ENCODE data around the gene RIPOR3. TPM values are rescaled to one million over a fixed set of nuclear protein-coding genes. Genes with fewer than 3 reads are reported as not detected.
"Not testable (repeated sequence)": the region's sequence is repeated elsewhere in the genome, so short reads cannot be mapped to it uniquely, and the experiment has no call there.

Gene RIPOR3
- total RNA-seq, 2 donors from 2014 or later, result 2.3 to 6.9 TPM

- DNase-seq, result no peak
- 74 to 76% methylated on average over 12 of the region's 12 CpGs for WGBS, 2 donors
- intact Hi-C loops (cut with DNase I), result no loop called here
- ATAC-seq, result no peak
- Histone ChIP-seq H3K36me3 (replicated peaks in 1 of 2; ENCODE audit: insufficient read depth in 1 of 2, low read depth in 2 of 2) (no peaks in the 10 kb centered on the region), H3K27ac (no peak overlapping the region), H3K4me3 (no peak overlapping the region), H3K4me1 (no peaks in the 10 kb centered on the region), H3K9me3 (no peaks in the 10 kb centered on the region), H3K27me3 (no peaks in the 10 kb centered on the region)
- TF ChIP-seq CTCF (IDR thresholded peaks at IDR 0.05) (no peak), POLR2A (IDR thresholded peaks at IDR 0.05) (no peak)
These were observed 91.0 kb downstream of the RIPOR3 start for GRCh38 chr20:50600281-50600895.

- H3K9me3 ChIP-seq; H3K4me3 ChIP-seq; intact Hi-C loops (cut with DNase I); H3K27ac ChIP-seq; ATAC-seq; H3K36me3 ChIP-seq (replicated peaks in 1 of 2; ENCODE audit: insufficient read depth in 1 of 2, low read depth in 2 of 2); DNase-seq; H3K4me1 ChIP-seq; H3K27me3 ChIP-seq: not testable (repeated sequence)
- 92 to 98% methylated on average over 5 of the region's 5 CpGs for WGBS, 2 donors
These were observed 92.6 kb downstream of the RIPOR3 start for GRCh38 chr20:50598768-50599167.

- Histone ChIP-seq H3K4me3 (no peak overlapping the region), H3K4me1 (peaks cover under 1% of the 10 kb centered on the region), H3K9me3 (no peaks in the 10 kb centered on the region), H3K36me3 (replicated peaks in 1 of 2; ENCODE audit: insufficient read depth in 1 of 2, low read depth in 2 of 2) (no peaks in the 10 kb centered on the region), H3K27me3 (peaks cover 0 to 5% of the 10 kb centered on the region in 2 donors), H3K27ac (no peak overlapping the region)
- TF ChIP-seq POLR2A (IDR thresholded peaks at IDR 0.05) (no peak), CTCF (IDR thresholded peaks at IDR 0.05) (no peak)
- intact Hi-C loops (cut with DNase I), result no loop called here
- ATAC-seq (no peak), DNase-seq (no peak)
- WGBS, 2 donors, result 77 to 85% methylated on average over 7 of the region's 7 CpGs
These were observed 93.3 kb downstream of the RIPOR3 start for GRCh38 chr20:50598074-50598473.

- peaks cover 0 to 5% of the 10 kb centered on the region in 2 donors for H3K27me3 ChIP-seq
- intact Hi-C loops (cut with DNase I), result no loop called here
- H3K9me3 ChIP-seq, result no peaks in the 10 kb centered on the region
- no peak overlapping the region for H3K27ac ChIP-seq
- 67 to 68% methylated on average over 11 to 20 of the region's 22 CpGs for WGBS, 2 donors
- peaks cover 5% of the 10 kb centered on the region for H3K4me1 ChIP-seq
- TF ChIP-seq POLR2A (IDR thresholded peaks at IDR 0.05) (no peak), CTCF (IDR thresholded peaks at IDR 0.05) (no peak)
- ATAC-seq (no peak), DNase-seq (no peak)
- H3K4me3 ChIP-seq, result no peak overlapping the region
- H3K36me3 ChIP-seq (replicated peaks in 1 of 2; ENCODE audit: insufficient read depth in 1 of 2, low read depth in 2 of 2), result no peaks in the 10 kb centered on the region
These were observed 93.9 kb downstream of the RIPOR3 start for GRCh38 chr20:50597406-50597969.

GRCh38 chr20:50596694-50597021 is 94.7 kb downstream of the RIPOR3 start:
- H3K4me1 ChIP-seq, result peaks cover 13% of the 10 kb centered on the region
- TF ChIP-seq POLR2A (IDR thresholded peaks at IDR 0.05), result no peak
- no peak for TF ChIP-seq CTCF (IDR thresholded peaks at IDR 0.05)
- 78 to 80% methylated on average over 5 to 11 of the region's 11 CpGs for WGBS, 2 donors
- H3K9me3 ChIP-seq, result no peaks in the 10 kb centered on the region
- H3K27ac ChIP-seq, result no peak overlapping the region
- no peak for ATAC-seq
- DNase-seq, result no peak
- intact Hi-C loops (cut with DNase I), result no loop called here
- no peak overlapping the region for H3K4me3 ChIP-seq
- H3K36me3 ChIP-seq (replicated peaks in 1 of 2; ENCODE audit: insufficient read depth in 1 of 2, low read depth in 2 of 2), result no peaks in the 10 kb centered on the region
- peaks cover 0 to 5% of the 10 kb centered on the region in 2 donors for H3K27me3 ChIP-seq
